NCI-H2227 (cell line): ENCODE data around the gene VGF.
"Not testable (repeated sequence)": the region's sequence is repeated elsewhere in the genome, so short reads cannot be mapped to it uniquely, and the experiment has no call there.

Experiments
- DNase-seq: peaks from one replicate; lab custom pipeline; 2025; ENCODE audit not compliant: unreplicated experiment; lab: John Stamatoyannopoulos, UW

Gene VGF

DNA sequence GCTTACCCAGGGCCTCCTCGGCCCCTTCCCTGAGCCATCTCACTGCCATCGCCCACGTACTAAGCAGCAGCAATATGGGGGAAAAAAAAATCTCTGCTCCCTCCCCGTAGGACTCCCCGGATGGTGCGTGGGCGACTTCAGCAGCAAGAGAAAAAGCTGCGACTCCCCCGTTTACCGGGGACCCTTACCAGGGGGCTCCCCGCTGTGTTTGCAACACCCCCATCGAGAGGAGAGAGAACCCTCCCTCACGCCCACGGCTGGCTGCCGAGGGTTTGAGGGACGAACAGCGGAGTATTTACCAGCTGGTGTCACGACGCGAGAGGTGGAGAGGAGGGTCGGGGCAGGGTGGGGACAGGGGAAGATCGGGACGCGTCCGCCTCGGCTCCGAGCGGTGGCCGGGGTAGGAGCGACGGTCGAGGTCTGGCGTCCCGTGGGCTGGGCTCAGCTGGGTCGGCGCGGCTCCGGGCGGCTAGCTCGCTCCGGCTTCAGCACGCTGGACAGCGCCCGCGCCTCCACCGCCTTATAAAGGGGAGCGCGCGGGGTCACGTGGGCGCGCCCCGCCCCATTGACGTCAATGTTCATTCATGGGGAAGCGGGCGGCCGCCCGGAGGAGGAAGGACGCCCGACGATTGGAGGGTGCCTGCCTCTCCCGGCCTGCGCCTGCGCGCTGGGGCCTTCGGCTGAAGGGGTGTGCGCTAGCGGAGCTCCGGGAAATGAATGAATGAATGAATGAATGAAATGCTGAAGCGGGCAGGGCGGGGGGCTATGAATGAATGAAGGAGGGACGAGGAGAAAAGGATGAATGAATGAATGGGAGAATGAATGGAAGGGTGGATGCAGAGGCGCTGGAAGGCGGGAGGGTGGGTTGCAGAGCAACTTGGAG is at the start of gene VGF:
TSS of gene VGF (minus strand) at position 495 of the 883 bp plus-strand sequence. CDS start 726 bp downstream, outside the sequence.
- DNase-seq = peak; percentile 99

DNA sequence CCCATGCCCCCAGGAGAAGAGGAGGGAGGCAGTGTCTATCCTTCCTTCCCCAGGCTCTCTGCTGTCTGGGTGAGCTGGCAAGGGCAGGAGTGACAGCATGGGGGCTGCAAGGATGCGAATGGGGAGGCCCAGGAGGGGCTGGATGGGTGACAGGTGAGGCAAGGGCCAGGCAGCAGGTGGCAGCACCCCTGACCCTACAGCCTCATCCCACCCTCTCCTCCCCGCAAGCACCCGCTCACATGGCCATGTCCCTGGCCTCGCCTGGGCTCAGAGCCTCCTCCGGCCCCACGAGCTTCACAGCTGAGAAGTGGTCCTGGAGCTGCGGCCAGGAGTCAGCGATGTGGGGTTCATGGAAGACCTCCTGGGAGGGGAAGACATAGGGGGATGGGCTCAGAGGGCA is 46.6 kb upstream of the VGF start:
- no peak for DNase-seq

DNA sequence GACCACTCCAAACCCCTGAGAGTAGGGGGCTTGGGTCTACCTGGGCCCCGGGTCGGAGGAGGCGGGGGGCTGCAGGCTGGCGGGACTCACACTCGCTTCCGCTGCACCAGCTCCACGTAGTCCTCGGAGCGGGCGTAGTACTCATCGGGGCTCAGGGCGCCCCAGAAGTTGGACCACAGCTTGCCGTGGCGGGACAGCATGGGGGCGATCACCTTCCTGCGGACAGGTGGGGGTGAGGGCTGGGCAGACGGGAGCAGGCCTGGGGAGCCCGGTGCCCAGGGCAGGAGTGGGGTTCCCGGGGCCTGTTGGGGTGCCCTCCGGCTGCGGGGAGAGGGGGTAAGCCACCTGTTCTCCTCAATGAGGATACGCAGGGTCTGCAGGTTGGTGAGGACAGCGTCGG is 46.1 kb upstream of the VGF start:
- no peak for DNase-seq

- no peak for DNase-seq
Measured at GRCh38 chr7:101210143-101210542, 44.8 kb upstream of the VGF start.

DNA sequence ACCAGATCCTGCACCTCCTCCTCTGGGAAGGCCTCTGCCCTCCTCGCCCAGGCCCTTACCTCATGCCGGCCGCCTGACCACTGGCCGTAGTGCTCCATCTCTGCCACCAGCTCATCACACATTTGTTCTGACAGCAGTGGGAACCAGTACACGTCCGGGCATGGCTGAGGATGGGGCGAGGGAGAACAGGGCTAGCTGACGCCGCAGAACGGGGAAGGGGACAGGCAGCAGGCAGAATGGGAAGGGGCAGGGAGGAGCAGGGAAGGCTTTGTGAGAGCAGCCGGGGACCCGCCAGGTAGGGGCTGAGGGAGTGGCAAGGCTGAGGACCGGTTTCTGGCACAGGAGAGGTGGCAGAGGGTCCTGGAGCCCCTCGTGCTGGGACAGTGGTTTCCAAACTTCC is 43.4 kb upstream of the VGF start:
- DNase-seq = no peak

GRCh38 chr7:101207459-101207858 is 42.1 kb upstream of the VGF start:
- no peak for DNase-seq

DNA sequence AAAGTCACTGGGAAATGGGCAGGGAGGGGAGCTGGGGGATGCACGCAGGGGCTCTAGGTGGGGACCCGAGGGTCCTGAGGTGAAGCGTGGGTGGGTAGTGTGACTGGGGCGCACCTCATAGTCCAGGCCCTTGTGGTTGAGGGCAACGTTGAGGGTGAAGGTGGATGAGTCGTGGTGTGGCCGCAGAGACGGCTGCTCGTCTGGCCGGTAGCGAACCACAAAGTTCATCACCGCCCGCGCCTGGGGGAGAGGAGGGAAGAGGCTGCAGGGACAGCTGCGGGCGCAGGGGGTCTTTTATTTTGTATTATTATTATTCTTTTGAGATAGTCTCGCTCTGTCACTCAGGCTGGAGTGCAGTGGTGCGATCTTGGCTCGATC is 41.3 kb upstream of the VGF start:
- DNase-seq = no peak

GRCh38 chr7:101205901-101206664 is 40.7 kb upstream of the VGF start:
- DNase-seq = no peak

DNA sequence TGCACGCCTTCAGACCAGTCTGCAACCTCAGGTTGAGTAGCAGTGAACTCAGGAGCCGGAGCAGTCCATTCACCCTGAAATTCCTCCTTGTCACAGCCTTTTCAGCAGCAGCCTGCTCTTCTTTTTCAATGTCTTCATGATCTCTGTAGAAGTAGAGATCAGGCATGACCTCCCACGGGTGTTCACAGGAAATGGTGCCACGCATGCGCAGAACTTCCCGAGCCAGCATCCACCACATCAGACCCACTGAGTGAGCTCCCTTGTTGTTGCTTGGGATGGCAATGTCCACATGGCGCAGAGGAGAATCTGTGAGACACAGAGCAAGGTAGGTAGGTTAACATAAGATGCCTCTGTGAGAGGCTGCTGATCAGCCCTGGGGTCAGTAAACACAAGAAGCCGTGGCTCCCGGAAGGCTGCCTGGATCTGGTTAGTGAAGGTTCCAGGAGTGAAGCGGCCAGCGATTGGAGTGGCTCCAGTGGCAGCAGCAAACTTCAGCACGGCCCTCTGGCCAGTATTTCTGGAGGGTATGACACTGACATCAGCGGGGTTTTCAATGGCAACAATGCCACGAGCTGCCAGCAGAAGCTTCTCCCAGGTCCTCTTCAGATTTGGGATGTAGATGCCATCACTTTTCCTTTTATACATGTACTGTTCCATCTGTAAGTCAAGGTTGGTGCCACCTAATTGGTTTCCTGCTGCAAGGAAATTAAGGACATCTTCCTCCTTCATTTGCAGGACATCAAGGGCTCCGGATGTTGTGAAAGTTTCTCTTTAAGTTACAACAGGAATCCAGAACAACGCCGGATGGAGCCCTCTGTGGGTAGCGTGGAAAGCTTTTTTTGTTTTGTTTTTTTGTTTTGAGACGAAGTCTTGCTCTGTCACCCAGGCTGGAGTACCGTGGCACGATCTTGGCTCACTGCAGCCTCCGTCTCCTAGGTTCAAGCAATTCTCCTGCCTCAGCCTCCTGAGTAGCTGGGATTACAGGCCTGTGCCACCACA is 38.7 kb upstream of the VGF start:
- not testable (repeated sequence) for DNase-seq

DNA sequence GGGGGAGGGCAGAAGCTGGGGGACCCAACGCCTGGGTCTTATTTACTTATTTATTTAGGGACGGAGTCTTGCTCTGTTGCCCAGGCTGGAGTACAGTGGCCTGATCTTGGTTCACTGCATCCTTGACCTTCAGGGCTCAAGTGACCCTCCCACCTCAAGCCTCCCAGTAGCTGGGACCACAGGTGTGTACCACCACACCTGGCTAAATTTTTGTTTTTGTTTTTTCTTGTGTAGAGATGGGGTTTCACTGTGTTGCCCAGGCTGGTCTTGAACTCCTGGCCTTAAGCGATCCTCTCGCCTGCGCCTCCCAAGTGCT is 37.2 kb upstream of the VGF start:
- DNase-seq = no peak

DNA sequence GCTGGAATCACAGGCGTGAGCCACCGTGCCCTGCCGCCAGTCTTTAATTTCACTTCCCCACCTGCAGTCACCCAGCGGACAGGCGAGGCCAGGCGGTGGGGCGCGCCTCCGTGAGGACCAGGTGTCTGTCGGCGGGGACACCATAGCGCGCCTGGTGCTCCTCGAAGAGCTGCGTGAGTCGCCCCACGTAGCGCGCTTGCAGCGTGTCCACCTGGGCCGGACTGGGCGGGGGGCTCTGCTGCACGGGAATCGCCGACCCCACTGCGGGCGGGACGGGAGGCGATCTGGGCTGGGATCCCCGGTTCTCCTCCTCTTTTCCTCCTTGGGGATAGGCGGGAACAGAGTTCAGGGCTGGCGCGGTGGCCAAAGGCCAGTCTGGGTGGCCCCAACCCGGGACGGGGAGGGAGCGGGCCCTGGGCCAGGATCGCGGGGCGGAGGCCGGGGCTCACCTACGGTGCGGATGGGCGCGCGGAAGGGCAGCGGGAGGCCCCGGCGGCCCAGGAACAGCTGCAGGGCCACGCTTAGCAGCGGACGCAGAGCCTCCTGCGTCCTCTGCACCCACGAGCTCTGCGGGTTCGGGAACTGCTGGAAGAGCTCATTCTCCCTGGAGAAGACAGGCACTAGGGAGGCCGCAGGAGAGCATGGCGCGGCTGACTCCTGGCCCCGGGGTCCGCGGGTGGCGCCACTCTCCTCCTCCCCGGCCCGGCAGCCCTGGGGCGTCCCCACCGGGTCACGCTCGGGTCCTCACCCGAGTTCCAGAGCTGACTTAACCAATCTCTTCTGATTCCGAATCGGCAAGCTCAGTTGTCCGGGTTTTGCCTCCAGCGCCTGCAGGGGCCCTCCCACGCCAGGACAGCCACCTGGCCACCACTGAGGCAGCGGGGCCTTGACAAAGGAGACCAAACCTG is 36.6 kb upstream of the VGF start:
- DNase-seq = no peak

DNA sequence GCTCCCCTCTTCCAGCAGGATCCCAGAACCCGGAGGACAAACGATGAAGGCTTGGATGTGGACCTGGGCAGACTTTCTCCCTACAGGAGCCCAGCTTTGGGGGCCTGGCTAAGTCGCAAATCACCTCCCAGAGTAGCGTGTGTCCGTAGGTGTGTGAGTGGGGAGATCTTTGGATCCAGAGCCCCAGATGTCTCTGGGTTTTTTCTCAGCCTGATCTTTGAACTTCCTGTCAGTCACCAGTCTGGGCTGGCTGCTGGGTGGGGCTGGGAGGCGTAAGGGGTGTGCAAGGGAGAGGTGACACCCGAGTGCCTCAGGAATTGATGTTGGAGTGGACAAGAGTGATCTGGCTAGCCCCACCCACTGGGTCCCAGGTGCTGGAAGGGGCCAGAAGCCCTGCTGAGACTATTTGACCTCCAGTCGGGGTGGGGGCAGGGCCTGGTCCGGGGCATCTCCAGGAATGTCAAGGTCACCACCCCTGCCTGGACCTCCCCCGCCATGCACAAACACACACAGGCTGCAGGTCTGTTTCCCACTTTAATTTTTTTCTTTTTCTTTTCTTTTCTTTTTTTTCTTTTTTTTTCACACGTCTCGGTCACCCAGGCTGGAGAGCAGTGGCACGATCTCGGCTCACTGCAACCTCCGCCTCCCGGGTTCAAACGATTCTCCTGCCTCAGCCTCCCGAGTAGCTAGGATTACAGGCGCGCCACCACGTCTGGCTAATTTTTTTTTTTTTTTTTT is 35.7 kb upstream of the VGF start, which contains the start of gene MOGAT3:
TSS of gene MOGAT3 (minus strand) at position 175 of the 738 bp plus-strand sequence. CDS start 182 bp downstream, outside the sequence.
- no peak for DNase-seq

GRCh38 chr7:101200504-101200861 is 35.1 kb upstream of the VGF start:
- no peak for DNase-seq

DNA sequence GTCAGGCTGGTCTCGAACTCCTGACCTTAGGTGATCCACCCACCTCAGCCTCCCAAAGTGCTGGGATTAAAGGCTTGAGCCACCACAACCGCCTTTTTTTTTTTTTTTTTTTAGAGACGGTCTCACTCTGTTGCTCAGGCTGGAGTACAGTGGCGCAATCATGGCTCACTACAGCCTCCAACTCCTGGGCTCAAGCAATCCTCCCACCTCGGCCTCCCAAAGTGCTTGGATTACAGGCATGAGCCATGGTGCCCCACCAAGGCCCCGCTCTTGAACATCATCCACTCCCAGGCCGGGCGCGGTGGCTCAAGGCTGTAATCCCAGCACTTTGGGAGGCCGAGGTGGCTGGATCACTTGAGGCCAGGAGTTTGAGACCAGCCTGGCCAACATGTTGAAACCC is 34.2 kb upstream of the VGF start:
- not testable (repeated sequence) for DNase-seq

DNA sequence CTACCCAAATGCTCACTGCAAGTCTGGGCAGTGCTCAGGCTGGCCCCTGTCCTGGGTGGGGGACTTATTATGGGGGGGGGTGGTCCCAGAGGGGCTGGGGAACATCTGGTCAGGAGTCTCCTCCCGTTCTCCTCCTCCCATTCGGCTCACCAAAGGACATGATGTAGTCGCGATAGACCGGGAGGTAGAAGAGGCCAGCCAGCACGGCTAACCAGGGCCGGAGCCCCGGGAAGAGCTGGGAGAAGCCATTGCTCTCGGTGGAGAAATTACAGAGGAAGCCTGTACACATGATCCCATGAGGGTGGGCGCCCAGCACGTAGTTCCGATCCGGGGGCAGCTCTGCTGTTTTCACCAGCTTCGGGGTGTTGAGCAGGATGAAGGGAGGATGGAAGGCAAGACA is 33.1 kb upstream of the VGF start:
- no peak for DNase-seq

DNA sequence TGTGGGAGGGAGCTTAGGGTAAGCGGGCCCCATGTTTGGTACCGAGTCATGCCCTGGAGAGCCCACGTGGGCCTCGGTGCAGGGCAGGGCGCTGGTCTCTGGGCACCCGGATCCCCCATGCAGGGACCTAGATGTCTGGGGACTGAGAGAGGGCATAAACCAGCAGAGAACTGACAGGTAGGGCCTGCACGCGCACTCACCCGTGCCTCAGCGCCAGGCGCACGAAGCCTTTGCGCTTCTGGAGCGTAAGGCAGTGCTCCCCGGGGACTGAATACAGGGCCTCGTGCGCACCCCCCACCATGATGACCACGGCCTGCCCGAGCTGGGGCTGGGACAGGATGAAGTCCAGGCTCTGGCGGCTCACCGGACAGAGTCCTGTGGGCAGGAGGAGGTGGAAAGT is 32.6 kb upstream of the VGF start:
- no peak for DNase-seq

- no peak for DNase-seq
Measured at GRCh38 chr7:101195884-101196283, 30.5 kb upstream of the VGF start.

DNA sequence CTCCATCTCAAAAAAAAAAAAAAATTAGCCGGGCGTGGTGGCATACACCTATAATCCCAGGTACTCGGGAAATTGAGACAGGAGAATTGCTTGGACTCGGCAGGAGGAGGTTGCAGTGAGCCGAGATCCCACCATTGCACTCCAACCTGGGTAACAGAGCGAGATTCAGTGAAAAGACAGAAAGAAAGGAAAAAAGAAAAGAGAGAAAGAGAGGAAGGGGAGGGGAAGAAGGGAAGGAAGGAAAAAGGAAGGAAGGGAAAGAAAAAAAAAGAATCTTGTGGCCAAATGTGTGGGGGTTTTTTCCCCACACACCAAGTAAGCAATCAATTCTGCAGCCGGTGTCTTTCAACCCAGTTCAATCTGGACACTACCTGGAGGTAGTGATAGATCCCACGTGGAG is 23.7 kb upstream of the VGF start:
- no peak for DNase-seq

- no peak for DNase-seq
Measured at GRCh38 chr7:101186844-101187428, 21.6 kb upstream of the VGF start.
